Activated T-helper 1 cell treated with Interleukin-2 at 50 U/mL for 16 hours (primary cell): ENCODE results near the gene ALKAL2.
"Not testable (repeated sequence)": the region's sequence is repeated elsewhere in the genome, so short reads cannot be mapped to it uniquely, and the experiment has no call there.

Source experiments
- DNase-seq: peaks from one replicate; pipeline ENCODE4 v3.0.0-alpha.2; 2020; ENCODE audit warnings: low read depth

The ALKAL2 gene

GRCh38 chr2:287911-288757 lies at the start of gene ALKAL2:
Gene ALKAL2, minus strand, starts transcription at chr2:288091. Its CDS starts 256 bp downstream, at chr2:287835.
- no peak for DNase-seq

GRCh38 chr2:336949-337348 lies 49.1 kb upstream of the ALKAL2 start:
- DNase-seq: not testable (repeated sequence)

- DNase-seq: no peak
These were observed 48.5 kb upstream of the ALKAL2 start for GRCh38 chr2:336360-336759.

GRCh38 chr2:332592-332991 lies 44.7 kb upstream of the ALKAL2 start:
- DNase-seq: no peak

GRCh38 chr2:328761-329160 lies 40.9 kb upstream of the ALKAL2 start:
- no peak for DNase-seq

DNA sequence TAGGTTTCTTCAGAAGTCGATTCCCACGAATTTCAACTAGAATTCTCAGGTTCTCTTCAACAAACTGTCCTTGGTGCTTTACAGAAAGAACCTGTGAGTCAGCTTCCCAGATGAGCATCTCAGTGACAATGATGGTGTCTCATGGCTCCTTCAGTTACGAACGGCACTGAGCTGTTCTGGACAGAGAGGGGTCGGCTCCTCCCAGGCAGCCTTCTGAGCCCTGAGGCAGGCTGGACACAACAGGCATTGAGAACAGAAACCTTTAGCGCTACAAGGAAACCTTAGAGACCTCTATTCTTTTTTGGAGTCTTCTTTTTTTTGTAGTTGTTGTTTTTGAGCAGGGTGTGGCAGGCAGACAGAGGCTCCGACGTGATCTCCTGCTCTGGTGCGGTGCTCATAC lies 35.1 kb upstream of the ALKAL2 start:
- no peak for DNase-seq

GRCh38 chr2:322326-322725 lies 34.4 kb upstream of the ALKAL2 start:
- no peak for DNase-seq

GRCh38 chr2:320561-320960 lies 32.7 kb upstream of the ALKAL2 start:
- no peak for DNase-seq

GRCh38 chr2:319059-319600 lies 31.2 kb upstream of the ALKAL2 start:
- DNase-seq: no peak

DNA sequence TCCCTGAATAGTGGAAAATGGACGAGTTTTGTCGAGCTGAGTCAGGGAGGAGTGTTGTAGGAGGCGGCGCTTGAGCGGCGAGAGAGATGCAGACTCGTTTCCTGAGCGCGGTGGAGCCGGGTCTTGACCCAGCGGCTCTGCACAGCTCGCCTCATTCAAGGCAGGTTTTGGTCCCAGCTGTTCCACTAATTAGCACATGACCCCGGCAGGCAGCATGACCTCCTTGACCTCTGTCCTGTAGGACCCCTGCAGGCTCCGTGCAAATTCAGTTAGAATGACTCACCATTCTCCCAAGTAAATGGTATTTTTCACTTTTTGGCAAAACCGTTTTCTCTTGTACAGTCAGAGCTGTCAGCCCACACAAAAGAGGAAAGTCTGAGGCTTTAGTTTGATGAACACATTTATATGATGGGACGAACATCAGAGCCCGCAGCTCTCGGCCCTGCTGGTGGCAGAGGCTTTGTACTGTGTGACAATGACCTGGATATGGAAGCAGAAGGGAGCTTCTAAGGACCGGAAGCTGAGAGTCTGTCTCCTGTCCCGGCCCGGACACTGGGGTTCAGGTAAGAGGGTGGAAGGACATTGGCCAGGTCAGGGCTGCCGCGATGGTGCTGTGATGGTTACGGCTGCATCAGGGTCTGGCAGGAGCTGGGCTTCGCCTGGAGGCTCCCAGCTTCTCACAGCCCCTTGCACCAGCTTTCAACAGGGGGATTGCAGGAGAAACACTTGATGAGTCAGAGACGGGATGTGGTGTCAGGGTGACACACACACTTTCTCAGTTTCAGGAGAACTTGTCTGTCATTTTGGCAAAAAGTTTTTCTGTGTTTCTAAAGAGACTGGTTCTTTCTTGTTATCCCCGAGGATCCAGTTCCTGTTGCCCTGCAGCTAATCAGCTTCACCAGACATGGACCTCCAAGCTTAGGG lies 29.9 kb upstream of the ALKAL2 start:
- no peak for DNase-seq

DNA sequence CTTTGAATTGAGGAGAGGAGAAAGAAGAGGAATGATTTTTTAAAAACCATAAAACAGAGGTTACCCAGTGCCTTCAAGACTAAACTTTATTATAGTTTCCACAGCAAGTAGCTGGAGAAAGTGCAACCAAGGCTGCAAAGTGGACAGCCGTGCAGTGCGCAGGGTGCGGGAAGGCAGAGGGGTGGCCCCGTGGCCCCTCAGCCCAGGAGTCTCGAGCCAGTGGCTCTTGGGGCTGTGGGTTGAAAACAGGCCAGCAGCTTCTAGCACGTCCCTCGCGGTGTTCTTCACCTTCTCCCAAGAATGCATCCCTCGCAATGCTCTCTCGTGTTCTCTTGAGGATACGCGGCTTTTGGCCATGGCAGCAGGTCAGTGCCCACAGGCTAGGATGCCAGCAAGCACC lies 28.5 kb upstream of the ALKAL2 start:
- DNase-seq: no peak

DNA sequence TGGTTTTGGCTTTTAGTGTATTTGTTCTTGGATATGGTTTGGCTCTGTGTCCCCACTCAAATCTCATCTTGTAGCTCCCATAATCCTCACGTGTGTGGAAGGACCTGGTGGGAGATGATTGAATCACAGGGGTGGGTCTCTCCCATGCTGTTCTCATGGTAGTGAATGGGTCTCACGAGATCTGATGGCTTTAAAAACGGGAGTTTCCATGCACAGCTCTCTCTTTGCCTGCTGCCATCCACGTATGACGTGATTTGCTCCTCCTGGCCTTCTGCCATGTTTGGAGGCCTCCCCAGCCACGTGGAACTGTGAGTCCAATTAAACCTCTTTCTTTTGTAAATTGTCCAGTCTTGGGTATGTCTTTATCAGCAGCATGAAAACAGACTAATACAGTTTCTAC lies 28.0 kb upstream of the ALKAL2 start:
- DNase-seq: not testable (repeated sequence)

GRCh38 chr2:314561-315336 lies 26.9 kb upstream of the ALKAL2 start:
- no peak for DNase-seq

GRCh38 chr2:313991-314390 lies 26.1 kb upstream of the ALKAL2 start:
- DNase-seq: no peak

GRCh38 chr2:310994-311393 lies 23.1 kb upstream of the ALKAL2 start:
- no peak for DNase-seq

GRCh38 chr2:309954-310510 lies 22.1 kb upstream of the ALKAL2 start:
- no peak for DNase-seq

GRCh38 chr2:309148-309953 lies 21.5 kb upstream of the ALKAL2 start:
- no peak for DNase-seq

DNA sequence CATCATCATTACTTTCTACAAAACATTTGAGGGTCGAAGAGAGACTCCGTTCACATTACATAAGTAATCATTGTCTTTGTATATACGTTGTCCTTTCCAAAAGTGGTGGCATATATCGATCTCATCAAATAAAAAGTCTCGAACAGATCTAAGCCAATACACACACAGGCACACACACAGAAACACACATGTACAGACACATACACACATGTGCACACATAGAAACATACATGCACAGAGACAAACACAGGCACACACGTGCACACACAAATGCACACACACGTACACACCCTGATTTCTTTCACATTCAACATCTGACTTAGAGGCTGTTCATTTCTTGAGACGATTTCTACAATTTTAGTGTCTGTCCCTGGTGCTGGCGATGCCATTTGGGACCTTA lies 17.5 kb upstream of the ALKAL2 start:
- DNase-seq: no peak

- no peak for DNase-seq
These were observed 8.5 kb upstream of the ALKAL2 start for GRCh38 chr2:296354-296753.

GRCh38 chr2:295090-295489 lies 7.2 kb upstream of the ALKAL2 start:
- DNase-seq: no peak
